ENCODE results near the gene POLD3. TPM values are rescaled to one million over a fixed set of nuclear protein-coding genes. Genes with fewer than 3 reads are reported as not detected.

The POLD3 gene
- total RNA-seq, 1 experiment from 2014 or later: 18.9 TPM

DNA sequence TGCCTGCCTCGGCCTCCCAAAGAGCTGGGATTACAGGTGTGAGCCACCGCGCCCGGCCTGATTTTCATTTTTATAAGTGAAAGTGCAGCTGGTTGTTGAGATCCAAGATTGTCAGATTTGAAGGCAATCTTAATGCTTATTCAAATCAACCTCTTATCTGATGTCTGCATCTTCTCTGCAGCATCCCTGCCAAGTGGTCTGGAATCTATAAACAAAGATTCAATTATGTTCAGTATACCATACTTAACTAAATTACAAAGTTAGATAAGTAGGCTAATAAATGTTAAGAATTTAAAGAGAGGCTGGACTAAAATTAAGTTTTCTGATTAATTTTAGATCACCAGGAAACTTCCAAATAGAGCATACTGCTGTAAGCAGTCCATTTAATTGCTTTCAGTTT lies 53.8 kb downstream of the POLD3 start:
- H3K9me2 ChIP-seq (ENCODE audit: insufficient read depth): no peaks in the 10 kb centered on the region
- no peaks in the 10 kb centered on the region for H4K20me1 ChIP-seq (ENCODE audit: insufficient read depth)
- CTCF ChIA-PET: interaction anchor here (0.6 kb wide), 1 partner anchor 601 kb away, joined by 4 read pairs; no protein-coding TSS in a partner anchor
- H3K4me3 ChIP-seq (replicated peaks in 1 of 2; ENCODE audit: low read depth in 1 of 2, low read length in 2 of 2): no peak overlapping the region
- BruUV-seq (replicated peaks): no TSS peak
- no peaks in the 10 kb centered on the region for H3K27me3 ChIP-seq (ENCODE audit: insufficient read depth, low read length)
- no peak overlapping the region for H3K27ac ChIP-seq (ENCODE audit: low read depth, low read length)
- H3K9ac ChIP-seq (ENCODE audit: low read length): no peak overlapping the region
- H3K36me3 ChIP-seq (ENCODE audit: control insufficient read depth in 1 of 2, insufficient read depth in 2 of 2, low read length in 2 of 2): peaks cover under 1 to 11% of the 10 kb centered on the region in 2 experiments; a peak in 1 of 4 replicates
- TF ChIP-seq ZFX (IDR thresholded peaks at IDR 0.05) (no peak), YY1 (IDR thresholded peaks at IDR 0.05; ENCODE audit: extremely low read depth, insufficient replicate concordance, low read depth, low read length) (no peak), SIN3A (IDR thresholded peaks at IDR 0.05; ENCODE audit: low read depth) (no peak), EZH2phosphoT487 (IDR thresholded peaks at IDR 0.05; ENCODE audit: borderline replicate concordance) (no peak), ZNF274 (IDR thresholded peaks at IDR 0.05; ENCODE audit: low read depth, low read length) (no peak), CEBPB (IDR thresholded peaks at IDR 0.05; ENCODE audit: low read depth) (no peak), EGR1 (IDR thresholded peaks at IDR 0.05; ENCODE audit: low read depth) (no peak)
- DNase-seq (ENCODE audit: low read depth, low spot score) (no peak), ATAC-seq (no peak)
- RAD21 ChIA-PET (ENCODE audit: low non-redundant PET in 1 of 2, low total read pairs in 2 of 2, uncharacterized antibody in 2 of 2, unreplicated experiment in 2 of 2): no interaction called here
- no peak overlapping the region for H2AFZ ChIP-seq (ENCODE audit: low read depth, low read length, poor library complexity, severe bottlenecking)
- H3K4me2 ChIP-seq (ENCODE audit: low read length): no peak overlapping the region
- POLR2A ChIA-PET: no interaction called here
- H3K9me3 ChIP-seq (ENCODE audit: control insufficient read depth in 1 of 2, insufficient read depth in 1 of 2, low read depth in 1 of 2, low read length in 2 of 2): no peaks in the 10 kb centered on the region
- intact Hi-C loops (cut with micrococcal nuclease): no loop called here
- no peaks in the 10 kb centered on the region for H3K4me1 ChIP-seq (ENCODE audit: control insufficient read depth in 1 of 2, insufficient read depth in 2 of 2, low read length in 2 of 2)
- H3K79me2 ChIP-seq (ENCODE audit: insufficient read depth, low read length): no peaks in the 10 kb centered on the region

DNA sequence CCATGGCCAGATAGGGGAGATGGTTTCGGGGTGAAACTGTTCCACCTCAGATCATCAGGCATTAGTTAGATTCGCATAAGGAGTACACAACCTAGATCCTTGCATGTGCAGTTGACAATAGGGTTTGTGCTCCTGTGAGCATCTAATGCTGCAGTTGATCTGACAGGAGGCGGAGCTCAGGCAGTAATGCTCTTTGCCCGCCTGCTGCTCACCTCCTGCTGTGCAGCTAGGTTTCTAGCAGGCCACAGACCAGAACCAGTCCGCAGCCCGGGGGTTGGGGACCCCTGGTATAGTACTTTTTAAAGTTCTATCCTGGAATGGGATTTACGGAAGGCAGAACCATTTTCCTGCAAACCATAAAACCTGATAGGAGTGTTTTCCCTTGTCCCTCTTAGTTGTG lies 54.6 kb downstream of the POLD3 start:
- TF ChIP-seq CEBPB (IDR thresholded peaks at IDR 0.05; ENCODE audit: low read depth) (no peak), EZH2 (IDR thresholded peaks at IDR 0.05) (no peak)
- TF ChIP-seq, protein P1, sequence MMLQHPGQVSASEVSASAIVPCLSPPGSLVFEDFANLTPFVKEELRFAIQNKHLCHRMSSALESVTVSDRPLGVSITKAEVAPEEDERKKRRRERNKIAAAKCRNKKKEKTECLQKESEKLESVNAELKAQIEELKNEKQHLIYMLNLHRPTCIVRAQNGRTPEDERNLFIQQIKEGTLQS (IDR thresholded peaks at IDR 0.05): no peak
- no peaks in the 10 kb centered on the region for H3K27me3 ChIP-seq (ENCODE audit: insufficient read depth, low read length)
- no peaks in the 10 kb centered on the region for H3K9me2 ChIP-seq (ENCODE audit: insufficient read depth)
- RAD21 ChIA-PET (ENCODE audit: low non-redundant PET in 1 of 2, low total read pairs in 2 of 2, uncharacterized antibody in 2 of 2, unreplicated experiment in 2 of 2): no interaction called here
- H3K9me3 ChIP-seq (ENCODE audit: control insufficient read depth in 1 of 2, insufficient read depth in 1 of 2, low read depth in 1 of 2, low read length in 2 of 2): no peaks in the 10 kb centered on the region
- BruUV-seq (replicated peaks): no TSS peak
- intact Hi-C loops (cut with micrococcal nuclease): no loop called here
- CTCF ChIA-PET: no interaction called here
- no peak for ATAC-seq
- H3K27ac ChIP-seq (ENCODE audit: low read depth, low read length): no peak overlapping the region
- POLR2A ChIA-PET: no interaction called here
- H3K79me2 ChIP-seq (ENCODE audit: insufficient read depth, low read length): no peaks in the 10 kb centered on the region
- H3K4me2 ChIP-seq (ENCODE audit: low read length): no peak overlapping the region
- no peak overlapping the region for H3K9ac ChIP-seq (ENCODE audit: low read length)
- DNase-seq (ENCODE audit: low read depth, low spot score): no peak
- no peaks in the 10 kb centered on the region for H3K4me1 ChIP-seq (ENCODE audit: control insufficient read depth in 1 of 2, insufficient read depth in 2 of 2, low read length in 2 of 2)
- no peak overlapping the region for H3K4me3 ChIP-seq (replicated peaks in 1 of 2; ENCODE audit: low read depth in 1 of 2, low read length in 2 of 2)
- H4K20me1 ChIP-seq (ENCODE audit: insufficient read depth): no peaks in the 10 kb centered on the region
- H2AFZ ChIP-seq (ENCODE audit: low read depth, low read length, poor library complexity, severe bottlenecking): no peak overlapping the region
- H3K36me3 ChIP-seq (ENCODE audit: control insufficient read depth in 1 of 2, insufficient read depth in 2 of 2, low read length in 2 of 2): 0 out of 4 replicates have a peak, but pooled peaks cover 0 to 5% of the 10 kb centered on the region in 2 experiments
